ENCODE measurements around the gene NENF.

DNA sequence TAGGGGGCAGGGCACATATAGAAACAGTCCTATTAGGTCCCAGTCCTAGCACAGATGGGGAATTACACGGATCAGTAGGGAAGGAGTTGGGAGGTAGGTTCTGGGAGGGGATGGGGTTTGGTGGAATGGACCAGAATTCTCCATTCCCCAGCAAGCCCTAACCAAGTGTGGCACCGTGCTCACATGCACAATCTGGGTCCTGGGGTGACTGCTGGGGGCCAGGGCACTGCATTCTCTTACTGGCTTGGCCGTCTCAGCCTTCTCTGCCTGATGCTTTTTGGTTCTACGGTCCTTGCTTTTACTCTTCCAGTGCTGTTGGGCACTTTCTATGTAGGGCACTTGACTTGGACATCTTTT lies 53.9 kb downstream of the NENF start:
- TF ChIP-seq POLR2A (IDR thresholded peaks at IDR 0.05) (no peak), POLR2AphosphoS5 (IDR thresholded peaks at IDR 0.05) (no peak)
- TF ChIP-seq, protein P1, sequence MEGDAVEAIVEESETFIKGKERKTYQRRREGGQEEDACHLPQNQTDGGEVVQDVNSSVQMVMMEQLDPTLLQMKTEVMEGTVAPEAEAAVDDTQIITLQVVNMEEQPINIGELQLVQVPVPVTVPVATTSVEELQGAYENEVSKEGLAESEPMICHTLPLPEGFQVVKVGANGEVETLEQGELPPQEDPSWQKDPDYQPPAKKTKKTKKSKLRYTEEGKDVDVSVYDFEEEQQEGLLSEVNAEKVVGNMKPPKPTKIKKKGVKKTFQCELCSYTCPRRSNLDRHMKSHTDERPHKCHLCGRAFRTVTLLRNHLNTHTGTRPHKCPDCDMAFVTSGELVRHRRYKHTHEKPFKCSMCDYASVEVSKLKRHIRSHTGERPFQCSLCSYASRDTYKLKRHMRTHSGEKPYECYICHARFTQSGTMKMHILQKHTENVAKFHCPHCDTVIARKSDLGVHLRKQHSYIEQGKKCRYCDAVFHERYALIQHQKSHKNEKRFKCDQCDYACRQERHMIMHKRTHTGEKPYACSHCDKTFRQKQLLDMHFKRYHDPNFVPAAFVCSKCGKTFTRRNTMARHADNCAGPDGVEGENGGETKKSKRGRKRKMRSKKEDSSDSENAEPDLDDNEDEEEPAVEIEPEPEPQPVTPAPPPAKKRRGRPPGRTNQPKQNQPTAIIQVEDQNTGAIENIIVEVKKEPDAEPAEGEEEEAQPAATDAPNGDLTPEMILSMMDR (IDR thresholded peaks at IDR 0.05): no peak
